HG03520 (cell line): ENCODE data around the gene PAX7.
"Not testable (repeated sequence)": the region's sequence is repeated elsewhere in the genome, so short reads cannot be mapped to it uniquely, and the experiment has no call there.

Source experiments
- ATAC-seq: cut with Tn5 transposase; IDR thresholded peaks from one replicate; pipeline ENCODE4 v1.9.1; 2021; ENCODE audit warnings: mild to moderate bottlenecking, moderate library complexity; ENCODE audit not compliant: unreplicated experiment

The PAX7 gene

GRCh38 chr1:18748435-18748834 lies 117.8 kb downstream of the PAX7 start:
- ATAC-seq, result no peak

- no peak for ATAC-seq
These were observed 118.9 kb downstream of the PAX7 start for GRCh38 chr1:18749569-18749968.

GRCh38 chr1:18750600-18750999 lies 120.0 kb downstream of the PAX7 start:
- ATAC-seq, result no peak

GRCh38 chr1:18751425-18751824 lies 120.8 kb downstream of the PAX7 start:
- no peak for ATAC-seq

GRCh38 chr1:18752409-18752808 lies 121.8 kb downstream of the PAX7 start:
- ATAC-seq, result no peak

- ATAC-seq, result no peak
These were observed 129.5 kb downstream of the PAX7 start for GRCh38 chr1:18760156-18760555.

- ATAC-seq, result no peak
These were observed 131.5 kb downstream of the PAX7 start for GRCh38 chr1:18761948-18762840.

GRCh38 chr1:18764362-18764761 lies 133.7 kb downstream of the PAX7 start:
- ATAC-seq, result no peak

GRCh38 chr1:18765725-18766124 lies 135.1 kb downstream of the PAX7 start:
- no peak for ATAC-seq

GRCh38 chr1:18766328-18766727 lies 135.7 kb downstream of the PAX7 start:
- no peak for ATAC-seq

- not testable (repeated sequence) for ATAC-seq
These were observed 136.9 kb downstream of the PAX7 start for GRCh38 chr1:18767576-18767975.

GRCh38 chr1:18768086-18768485 lies 137.4 kb downstream of the PAX7 start:
- no peak for ATAC-seq

GRCh38 chr1:18769140-18769539 lies 138.5 kb downstream of the PAX7 start:
- no peak for ATAC-seq

- no peak for ATAC-seq
These were observed 140.2 kb downstream of the PAX7 start for GRCh38 chr1:18770799-18771198.

- no peak for ATAC-seq
These were observed 143.1 kb downstream of the PAX7 start for GRCh38 chr1:18773753-18774152.

- ATAC-seq, result no peak
These were observed 144.7 kb downstream of the PAX7 start for GRCh38 chr1:18775341-18775740.

- no peak for ATAC-seq
These were observed 146.1 kb downstream of the PAX7 start for GRCh38 chr1:18776777-18777176.

GRCh38 chr1:18778437-18778836 lies 147.8 kb downstream of the PAX7 start:
- ATAC-seq, result no peak

GRCh38 chr1:18781031-18781430 lies 150.4 kb downstream of the PAX7 start:
- no peak for ATAC-seq

- ATAC-seq, result no peak
These were observed 153.2 kb downstream of the PAX7 start for GRCh38 chr1:18783705-18784481.

GRCh38 chr1:18784482-18784831 lies 153.8 kb downstream of the PAX7 start:
- no peak for ATAC-seq

- ATAC-seq, result no peak
These were observed 155.5 kb downstream of the PAX7 start for GRCh38 chr1:18786149-18786548.
